ENCODE measurements around the gene NEK11.
"Not testable (repeated sequence)": the region's sequence is repeated elsewhere in the genome, so short reads cannot be mapped to it uniquely, and the experiment has no call there.

Gene NEK11

GRCh38 chr3:131038326-131038725 is 11.6 kb downstream of the NEK11 start:
- no peak for DNase-seq (ENCODE audit: low read depth)
- no peak overlapping the region for H3K4me3 ChIP-seq (ENCODE audit: low read depth, low read length)
- no peak for TF ChIP-seq CTCF (conservative IDR thresholded peaks at IDR 0.05; ENCODE audit: low read depth, low read length)

- DNase-seq (ENCODE audit: low read depth); H3K4me3 ChIP-seq (ENCODE audit: low read depth, low read length): not testable (repeated sequence)
Observed at GRCh38 chr3:131042271-131042985, 15.8 kb downstream of the NEK11 start.

- no peak for DNase-seq (ENCODE audit: low read depth)
- TF ChIP-seq CTCF (conservative IDR thresholded peaks at IDR 0.05; ENCODE audit: low read depth, low read length), result no peak
- no peak overlapping the region for H3K4me3 ChIP-seq (ENCODE audit: low read depth, low read length)
Observed at GRCh38 chr3:131047582-131047981, 20.9 kb downstream of the NEK11 start.

DNA sequence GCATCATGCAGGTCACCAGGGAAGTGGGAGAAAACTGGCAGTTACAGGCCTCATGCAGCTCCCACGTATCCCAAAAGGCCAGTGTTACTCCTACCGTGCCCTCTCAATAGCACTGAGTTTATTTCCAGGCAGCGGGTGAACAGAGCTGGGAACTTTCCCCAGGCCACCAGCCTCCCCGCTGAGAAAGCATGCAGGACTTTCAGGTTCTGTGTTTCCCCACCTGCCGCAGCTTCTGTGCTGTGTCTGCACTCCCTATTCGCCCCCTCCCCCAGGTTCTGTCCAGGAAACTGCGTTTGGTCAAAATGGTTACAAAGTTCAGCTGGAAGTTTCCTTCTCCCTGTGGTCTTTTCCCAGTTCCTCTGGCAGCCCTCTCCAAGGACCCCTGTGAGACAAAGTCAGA is 21.4 kb downstream of the NEK11 start:
- DNase-seq (ENCODE audit: low read depth), result no peak
- no peak overlapping the region for H3K4me3 ChIP-seq (ENCODE audit: low read depth, low read length)
- TF ChIP-seq CTCF (conservative IDR thresholded peaks at IDR 0.05; ENCODE audit: low read depth, low read length), result no peak

DNA sequence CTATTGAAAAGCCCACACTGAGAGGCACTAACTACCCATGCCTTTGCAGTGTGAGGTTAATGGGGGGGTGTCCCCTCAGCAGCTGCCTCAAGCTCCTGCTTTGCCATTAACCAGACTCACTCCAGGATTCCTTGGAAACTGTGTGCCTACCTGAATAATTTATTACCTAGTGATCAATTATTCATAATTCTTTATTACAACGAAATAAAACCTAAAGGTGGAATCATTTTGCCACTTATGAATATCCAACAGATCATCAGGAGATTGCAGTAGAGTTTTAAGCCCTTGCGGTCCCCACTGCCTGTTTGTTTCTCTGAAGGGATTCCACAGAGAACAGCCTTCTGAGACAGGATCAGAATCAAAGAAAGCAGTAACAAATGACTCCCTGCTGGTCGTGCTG is 23.3 kb downstream of the NEK11 start:
- no peak for DNase-seq (ENCODE audit: low read depth)
- no peak for TF ChIP-seq CTCF (conservative IDR thresholded peaks at IDR 0.05; ENCODE audit: low read depth, low read length)
- no peak overlapping the region for H3K4me3 ChIP-seq (ENCODE audit: low read depth, low read length)

- peak; percentile 59 for TF ChIP-seq CTCF (conservative IDR thresholded peaks at IDR 0.05; ENCODE audit: low read depth, low read length)
- peak; percentile 59 for DNase-seq (ENCODE audit: low read depth)
- no peak overlapping the region for H3K4me3 ChIP-seq (ENCODE audit: low read depth, low read length)
Observed at GRCh38 chr3:131053043-131053859, 26.6 kb downstream of the NEK11 start.

GRCh38 chr3:131067983-131068382 is 41.3 kb downstream of the NEK11 start:
- no peak overlapping the region for H3K4me3 ChIP-seq (ENCODE audit: low read depth, low read length)
- no peak for DNase-seq (ENCODE audit: low read depth)
- no peak for TF ChIP-seq CTCF (conservative IDR thresholded peaks at IDR 0.05; ENCODE audit: low read depth, low read length)

Data from choroid plexus epithelial cell (primary cell).